GM18870 (cell line): ENCODE results near the gene POC1A.

ENCODE experiments used
- ATAC-seq: cut with Tn5 transposase; IDR thresholded peaks from one replicate; pipeline ENCODE4 v1.9.1; 2021; ENCODE audit warnings: moderate library complexity; ENCODE audit not compliant: unreplicated experiment

Gene POC1A

GRCh38 chr3:52086976-52087663, 67.1 kb downstream of the POC1A start:
- no peak for ATAC-seq

GRCh38 chr3:52086461-52086860, 67.8 kb downstream of the POC1A start:
- ATAC-seq: no peak

GRCh38 chr3:52085681-52086282, 68.4 kb downstream of the POC1A start:
- no peak for ATAC-seq

GRCh38 chr3:52084954-52085680, 69.1 kb downstream of the POC1A start:
- ATAC-seq: no peak

DNA sequence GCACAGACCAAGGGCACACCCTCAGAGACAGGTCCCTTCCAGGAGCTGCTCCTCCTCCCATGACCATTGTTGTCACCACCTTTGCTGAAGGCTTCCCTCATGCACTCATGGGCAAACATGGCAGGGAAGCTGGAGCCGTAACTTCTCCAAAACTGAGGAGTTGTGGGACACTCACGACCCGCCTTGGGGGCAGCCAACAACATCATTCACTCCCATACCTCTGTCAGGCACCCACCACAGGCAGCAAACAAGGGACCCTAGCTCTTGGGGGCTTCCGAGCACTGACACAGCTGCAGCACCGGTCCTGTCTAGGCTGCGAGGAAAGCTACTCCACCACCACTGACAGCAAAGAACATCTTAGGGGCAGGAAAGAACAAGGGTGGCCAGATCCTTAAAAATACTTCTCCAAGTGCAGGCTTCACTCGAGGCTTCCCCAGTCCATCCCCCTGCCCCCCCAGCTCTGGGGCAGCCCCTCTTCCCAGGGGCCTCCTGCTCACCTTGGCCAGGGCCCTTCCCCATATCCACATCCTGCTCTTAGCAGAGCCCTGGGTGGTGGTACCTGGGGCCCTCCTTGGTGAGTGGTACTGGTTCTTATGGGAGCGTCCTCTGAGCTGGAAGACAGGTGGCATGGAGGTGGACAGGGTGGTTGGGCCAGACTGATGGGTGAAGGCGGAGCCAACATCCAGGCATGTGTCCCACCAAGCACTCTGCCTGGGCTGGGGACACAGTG, 69.8 kb downstream of the POC1A start:
- no peak for ATAC-seq

DNA sequence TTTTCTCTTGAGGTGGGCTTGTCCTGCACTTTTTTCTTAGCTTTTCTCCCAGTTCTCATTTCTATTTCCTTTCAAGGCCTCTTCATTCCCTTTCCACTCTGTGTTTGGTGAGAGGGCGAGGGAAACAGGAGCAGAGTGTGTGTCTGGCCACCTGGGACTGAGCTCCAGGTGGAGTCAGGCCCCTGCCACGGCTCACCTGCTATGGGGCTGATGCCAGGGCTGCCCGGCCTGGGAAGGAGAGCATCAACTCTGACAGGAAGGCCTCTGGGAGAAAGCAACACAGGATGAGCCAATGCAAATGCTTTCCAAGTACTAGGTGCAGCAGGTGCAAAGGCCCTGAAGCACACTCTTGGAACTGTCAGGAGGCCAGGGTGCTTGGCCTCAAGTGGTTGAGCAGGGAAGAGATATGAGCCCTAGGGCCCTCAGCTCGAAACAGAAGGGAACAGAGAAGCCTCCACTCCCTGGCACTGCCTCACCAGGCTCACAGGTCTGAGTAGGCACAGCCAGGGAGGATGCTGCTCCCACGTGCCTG, 70.6 kb downstream of the POC1A start:
- no peak for ATAC-seq

- ATAC-seq: no peak
Observed at GRCh38 chr3:52082951-52083350, 71.3 kb downstream of the POC1A start.

DNA sequence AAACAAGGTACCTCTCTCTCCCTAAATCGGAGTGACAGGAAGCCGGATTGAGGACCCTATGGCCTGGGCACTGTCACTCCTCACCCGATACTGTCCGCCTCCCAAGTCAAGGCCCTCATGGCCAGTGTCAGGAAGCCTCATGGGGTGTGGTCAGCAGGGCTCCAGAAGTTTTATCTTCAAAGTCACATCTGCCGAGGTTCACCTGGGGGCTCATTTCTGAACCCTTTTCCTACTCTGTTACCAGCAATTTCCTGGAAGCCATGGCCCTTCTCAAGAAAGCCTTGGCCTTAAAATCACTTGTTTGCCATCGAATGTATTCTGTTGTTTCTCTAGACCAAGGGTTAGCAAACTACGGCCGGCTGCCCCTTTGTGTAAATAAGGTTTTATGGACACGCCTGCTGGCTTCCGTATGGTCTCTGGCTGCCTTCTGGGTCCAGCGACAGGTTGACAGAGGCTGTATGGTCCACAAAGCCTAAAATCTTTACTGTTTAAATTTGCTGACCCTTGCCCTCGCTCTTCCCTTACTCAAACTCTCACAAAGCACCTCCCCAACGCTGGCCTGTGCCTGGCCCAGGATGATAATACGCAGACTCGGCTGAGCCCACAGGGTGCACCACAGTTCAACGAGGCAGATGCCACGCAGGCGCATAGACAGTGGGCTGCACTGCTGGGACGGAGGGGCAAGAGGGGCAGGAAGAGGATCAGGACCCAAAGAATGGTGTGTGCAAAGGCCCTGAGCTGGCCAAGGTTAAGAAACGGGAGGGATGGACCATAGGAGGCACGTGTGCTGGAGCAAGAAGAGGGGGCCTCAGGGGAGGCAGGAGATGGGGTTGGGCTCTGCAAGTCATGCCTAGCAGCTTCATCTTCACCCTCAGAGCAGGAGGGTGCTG, 73.1 kb downstream of the POC1A start:
- ATAC-seq: no peak

DNA sequence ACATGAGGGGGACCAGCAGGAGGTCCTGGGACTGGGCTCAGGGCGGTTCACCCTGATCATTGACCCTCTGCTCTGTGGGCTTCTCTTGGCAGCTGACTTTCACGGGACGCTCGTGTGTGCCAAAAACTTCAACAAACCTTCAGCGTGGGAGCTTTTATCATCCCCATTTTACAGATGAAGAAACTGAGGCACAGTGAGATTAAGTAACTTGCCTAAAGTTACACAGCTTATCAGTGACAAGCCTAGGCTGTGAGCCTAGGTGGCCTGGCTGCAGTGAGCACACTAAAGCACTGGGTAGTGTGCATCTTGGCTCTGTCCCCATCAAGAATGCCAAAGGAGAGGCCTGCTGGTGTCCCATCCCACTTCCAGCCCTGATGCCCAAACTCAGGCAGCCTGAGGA, 74.3 kb downstream of the POC1A start:
- ATAC-seq: no peak

- no peak for ATAC-seq
Observed at GRCh38 chr3:52078781-52079560, 75.3 kb downstream of the POC1A start.

- no peak for ATAC-seq
Observed at GRCh38 chr3:52077925-52078324, 76.3 kb downstream of the POC1A start.

- no peak for ATAC-seq
Observed at GRCh38 chr3:52076896-52077780, 77.1 kb downstream of the POC1A start.

DNA sequence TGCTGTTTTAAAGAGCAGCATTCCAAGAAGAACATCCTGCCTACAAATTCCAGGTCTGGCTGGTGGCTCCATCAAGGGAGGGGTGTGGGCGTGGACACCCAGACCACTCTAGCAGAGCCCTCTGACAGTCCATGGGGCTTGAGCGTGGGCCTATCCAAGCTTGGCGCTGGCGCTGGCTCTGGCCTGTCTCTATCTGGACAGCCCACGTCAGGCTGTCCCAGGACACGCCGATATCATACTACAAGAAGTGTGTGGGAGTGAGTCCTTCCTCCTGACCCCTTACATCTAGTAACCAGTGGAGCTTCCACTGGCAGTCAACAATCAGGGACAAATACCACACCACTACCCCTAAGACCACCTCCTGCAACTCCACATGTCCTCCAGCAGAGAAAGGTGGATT, 80.7 kb downstream of the POC1A start:
- ATAC-seq: no peak

- no peak for ATAC-seq
Observed at GRCh38 chr3:52072471-52072870, 81.8 kb downstream of the POC1A start.

GRCh38 chr3:52072020-52072419, 82.2 kb downstream of the POC1A start:
- ATAC-seq: no peak

DNA sequence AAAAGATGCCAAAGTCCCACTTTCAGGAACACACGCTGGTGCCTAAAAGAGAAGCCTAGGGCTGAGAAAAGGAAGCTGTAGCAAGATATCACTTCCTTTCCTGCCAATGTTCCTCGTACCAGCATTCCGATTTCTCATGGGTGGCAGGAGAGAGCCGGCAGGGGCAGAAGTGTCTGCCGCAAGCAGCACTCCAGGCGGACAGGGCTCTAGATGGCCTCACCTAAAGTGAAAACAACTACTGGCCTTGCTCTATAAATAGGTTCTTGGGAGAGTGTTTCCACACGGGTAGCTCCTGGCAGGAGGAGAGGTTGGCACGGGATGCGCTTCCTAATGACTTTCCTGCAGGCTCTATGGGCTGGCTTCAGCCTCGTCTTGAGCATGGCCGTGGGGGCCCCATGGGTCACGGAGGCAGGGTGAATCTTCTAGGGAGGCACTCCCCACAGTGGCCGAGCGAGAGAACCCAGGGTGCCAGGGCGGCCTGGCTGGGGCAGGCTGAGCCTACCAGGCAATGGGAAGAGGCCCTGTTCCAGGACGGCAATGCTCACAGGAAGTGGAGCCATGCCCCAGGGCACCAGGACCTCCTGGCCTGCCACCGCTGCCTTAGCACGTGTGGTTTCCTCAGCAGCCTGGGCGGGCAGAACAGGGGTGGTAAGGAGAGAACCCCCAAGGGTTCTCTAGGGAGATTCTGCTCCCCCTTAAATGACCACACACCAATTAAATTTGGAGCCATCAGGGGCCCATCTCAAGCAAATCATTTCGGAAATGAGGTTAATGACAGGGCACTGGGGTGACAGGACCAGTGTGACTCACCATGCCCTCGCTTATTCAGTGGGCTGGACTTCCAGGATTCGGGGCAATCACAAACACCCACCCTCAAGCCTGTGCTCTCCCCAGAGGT, 83.2 kb downstream of the POC1A start:
- ATAC-seq: no peak

- ATAC-seq: no peak
Observed at GRCh38 chr3:52069855-52070254, 84.4 kb downstream of the POC1A start.

GRCh38 chr3:52069135-52069534, 85.1 kb downstream of the POC1A start:
- no peak for ATAC-seq
